ENCODE data around the gene E2F4. TPM values are rescaled to one million over a fixed set of nuclear protein-coding genes. Genes with fewer than 3 reads are reported as not detected.

Gene E2F4
- total RNA-seq, 2 donors from 2014 or later: 53.8 to 70.3 TPM

GRCh38 chr16:67215706-67216105 is 23.8 kb downstream of the E2F4 start:
- peaks cover 0 to 22% of the 10 kb centered on the region in 2 donors for H3K4me1 ChIP-seq
- H3K27me3 ChIP-seq: no peaks in the 10 kb centered on the region
- H3K4me3 ChIP-seq: no peak overlapping the region
- no peaks in the 10 kb centered on the region for H3K9me3 ChIP-seq
- no peaks in the 10 kb centered on the region for H3K36me3 ChIP-seq
- H3K27ac ChIP-seq: no peak overlapping the region
- no peak for DNase-seq (ENCODE audit: low spot score)
- TF ChIP-seq CTCF (IDR thresholded peaks at IDR 0.05): no peak

GRCh38 chr16:67216612-67217490 is 24.9 kb downstream of the E2F4 start:
- no peaks in the 10 kb centered on the region for H3K36me3 ChIP-seq
- H3K27ac ChIP-seq: peak overlapping the region; percentile 72 to 74
- H3K4me1 ChIP-seq: peaks cover 0 to 22% of the 10 kb centered on the region in 2 donors
- peak; percentile 83 for DNase-seq (ENCODE audit: low spot score)
- no peaks in the 10 kb centered on the region for H3K27me3 ChIP-seq
- TF ChIP-seq CTCF (IDR thresholded peaks at IDR 0.05): no peak
- H3K9me3 ChIP-seq: no peaks in the 10 kb centered on the region
- no peak overlapping the region for H3K4me3 ChIP-seq

GRCh38 chr16:67223992-67224391 is 32.0 kb downstream of the E2F4 start:
- no peak for DNase-seq (ENCODE audit: low spot score)
- H3K4me1 ChIP-seq: peaks cover 0 to 19% of the 10 kb centered on the region in 2 donors
- H3K36me3 ChIP-seq: peaks cover 10% of the 10 kb centered on the region
- no peak overlapping the region for H3K27ac ChIP-seq
- no peak for TF ChIP-seq CTCF (IDR thresholded peaks at IDR 0.05)
- no peaks in the 10 kb centered on the region for H3K9me3 ChIP-seq
- H3K27me3 ChIP-seq: no peaks in the 10 kb centered on the region
- H3K4me3 ChIP-seq: no peak overlapping the region

- H3K4me1 ChIP-seq: peaks cover 0 to 19% of the 10 kb centered on the region in 2 donors
- H3K36me3 ChIP-seq: peaks cover 33% of the 10 kb centered on the region
- H3K27me3 ChIP-seq: no peaks in the 10 kb centered on the region
- peak overlapping the region; percentile 78 to 93 for H3K4me3 ChIP-seq
- H3K9me3 ChIP-seq: no peaks in the 10 kb centered on the region
- H3K27ac ChIP-seq: peak overlapping the region; percentile 81 to 86
- no peak for TF ChIP-seq CTCF (IDR thresholded peaks at IDR 0.05)
- DNase-seq (ENCODE audit: low spot score): no peak
Observed at GRCh38 chr16:67226295-67226803, 34.4 kb downstream of the E2F4 start.

GRCh38 chr16:67226804-67227566 is 35.0 kb downstream of the E2F4 start, which contains the start of gene TMEM208:
TSS of gene TMEM208 (plus strand) at chr16:67227130. CDS start at chr16:67227219, 89 bp downstream.
- peak; percentile 98 for DNase-seq (ENCODE audit: low spot score)
- Histone ChIP-seq H3K27ac (peak within 1 kb of the TSS; percentile 81 to 86), H3K9me3 (no peaks in the 10 kb centered on the region), H3K27me3 (no peaks in the 10 kb centered on the region), H3K4me1 (peaks cover 0 to 19% of the 10 kb centered on the region in 2 donors), H3K36me3 (peaks cover 40% of the 10 kb centered on the region), H3K4me3 (peak within 1 kb of the TSS; percentile 78 to 93)
- peak in 1 of 2 donors; percentile 22 for TF ChIP-seq CTCF (IDR thresholded peaks at IDR 0.05)
